Panc1 (cell line): ENCODE measurements around the gene NPTXR.

Experiments
- TF ChIP-seq, protein P1 (sequence below): fragments of 450-650 bp; IDR thresholded peaks from 2 replicates; pipeline ENCODE4 v1.5.1; 2017; ENCODE audit warnings: mild to moderate bottlenecking
- TF ChIP-seq, protein P2 (sequence below), 2 experiments: IDR thresholded peaks; 2 replicates each; pipeline ENCODE4 v1.6.1; 2011 to 2012; ENCODE audit warnings: low read depth in 2 of 2, control low read depth in 1 of 2, low read length in 1 of 2, mild to moderate bottlenecking in 1 of 2, moderate library complexity in 1 of 2; ENCODE audit not compliant: insufficient read depth in 1 of 2

DNA sequence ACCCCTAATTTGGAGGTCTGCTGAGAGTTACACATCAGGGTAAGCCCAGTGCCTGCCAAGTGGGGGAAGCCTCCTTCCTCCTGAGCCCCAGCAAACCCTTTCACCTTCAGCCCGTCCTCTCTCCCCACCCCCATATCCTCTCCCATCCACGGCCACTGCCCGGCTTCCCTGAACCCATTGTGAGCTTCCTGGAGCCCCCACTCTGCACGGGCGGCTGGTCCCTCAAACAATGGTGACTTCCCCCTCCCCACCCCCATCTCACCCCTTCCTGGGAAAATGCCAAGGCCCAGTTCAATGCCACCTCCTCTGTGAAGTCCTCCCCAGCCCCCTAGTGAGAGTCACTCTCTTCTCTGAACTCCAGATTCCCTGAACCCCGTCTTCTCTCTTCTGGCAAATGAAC is 67.7 kb downstream of the NPTXR start:
- TF ChIP-seq, protein P1, sequence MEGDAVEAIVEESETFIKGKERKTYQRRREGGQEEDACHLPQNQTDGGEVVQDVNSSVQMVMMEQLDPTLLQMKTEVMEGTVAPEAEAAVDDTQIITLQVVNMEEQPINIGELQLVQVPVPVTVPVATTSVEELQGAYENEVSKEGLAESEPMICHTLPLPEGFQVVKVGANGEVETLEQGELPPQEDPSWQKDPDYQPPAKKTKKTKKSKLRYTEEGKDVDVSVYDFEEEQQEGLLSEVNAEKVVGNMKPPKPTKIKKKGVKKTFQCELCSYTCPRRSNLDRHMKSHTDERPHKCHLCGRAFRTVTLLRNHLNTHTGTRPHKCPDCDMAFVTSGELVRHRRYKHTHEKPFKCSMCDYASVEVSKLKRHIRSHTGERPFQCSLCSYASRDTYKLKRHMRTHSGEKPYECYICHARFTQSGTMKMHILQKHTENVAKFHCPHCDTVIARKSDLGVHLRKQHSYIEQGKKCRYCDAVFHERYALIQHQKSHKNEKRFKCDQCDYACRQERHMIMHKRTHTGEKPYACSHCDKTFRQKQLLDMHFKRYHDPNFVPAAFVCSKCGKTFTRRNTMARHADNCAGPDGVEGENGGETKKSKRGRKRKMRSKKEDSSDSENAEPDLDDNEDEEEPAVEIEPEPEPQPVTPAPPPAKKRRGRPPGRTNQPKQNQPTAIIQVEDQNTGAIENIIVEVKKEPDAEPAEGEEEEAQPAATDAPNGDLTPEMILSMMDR, result no peak
- TF ChIP-seq, protein P2, sequence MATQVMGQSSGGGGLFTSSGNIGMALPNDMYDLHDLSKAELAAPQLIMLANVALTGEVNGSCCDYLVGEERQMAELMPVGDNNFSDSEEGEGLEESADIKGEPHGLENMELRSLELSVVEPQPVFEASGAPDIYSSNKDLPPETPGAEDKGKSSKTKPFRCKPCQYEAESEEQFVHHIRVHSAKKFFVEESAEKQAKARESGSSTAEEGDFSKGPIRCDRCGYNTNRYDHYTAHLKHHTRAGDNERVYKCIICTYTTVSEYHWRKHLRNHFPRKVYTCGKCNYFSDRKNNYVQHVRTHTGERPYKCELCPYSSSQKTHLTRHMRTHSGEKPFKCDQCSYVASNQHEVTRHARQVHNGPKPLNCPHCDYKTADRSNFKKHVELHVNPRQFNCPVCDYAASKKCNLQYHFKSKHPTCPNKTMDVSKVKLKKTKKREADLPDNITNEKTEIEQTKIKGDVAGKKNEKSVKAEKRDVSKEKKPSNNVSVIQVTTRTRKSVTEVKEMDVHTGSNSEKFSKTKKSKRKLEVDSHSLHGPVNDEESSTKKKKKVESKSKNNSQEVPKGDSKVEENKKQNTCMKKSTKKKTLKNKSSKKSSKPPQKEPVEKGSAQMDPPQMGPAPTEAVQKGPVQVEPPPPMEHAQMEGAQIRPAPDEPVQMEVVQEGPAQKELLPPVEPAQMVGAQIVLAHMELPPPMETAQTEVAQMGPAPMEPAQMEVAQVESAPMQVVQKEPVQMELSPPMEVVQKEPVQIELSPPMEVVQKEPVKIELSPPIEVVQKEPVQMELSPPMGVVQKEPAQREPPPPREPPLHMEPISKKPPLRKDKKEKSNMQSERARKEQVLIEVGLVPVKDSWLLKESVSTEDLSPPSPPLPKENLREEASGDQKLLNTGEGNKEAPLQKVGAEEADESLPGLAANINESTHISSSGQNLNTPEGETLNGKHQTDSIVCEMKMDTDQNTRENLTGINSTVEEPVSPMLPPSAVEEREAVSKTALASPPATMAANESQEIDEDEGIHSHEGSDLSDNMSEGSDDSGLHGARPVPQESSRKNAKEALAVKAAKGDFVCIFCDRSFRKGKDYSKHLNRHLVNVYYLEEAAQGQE (IDR thresholded peaks at IDR 0.05; ENCODE audit: insufficient read depth in 1 of 2, low read depth in 2 of 2, low read length in 1 of 2), result no peak
